Gastroesophageal sphincter (tissue), 4 donors: Measurements from ENCODE around the gene DMKN. TPM values are rescaled to one million over a fixed set of nuclear protein-coding genes. Genes with fewer than 3 reads are reported as not detected.
"Not testable (repeated sequence)": the region's sequence is repeated elsewhere in the genome, so short reads cannot be mapped to it uniquely, and the experiment has no call there.

Experiments used
- ATAC-seq: fragments of 150-250 bp; one replicate; pipeline ENCODE4 v1.9.1; 2016; ENCODE audit warnings: mild to moderate bottlenecking, moderate library complexity
- H3K27ac ChIP-seq, 4 donors: fragments of 200-600 bp; sonication (generic) in 3 of 4; 1 replicate in 3 of 4; 2 replicates in 1 of 4; pipeline ENCODE4 v1.5.1; 2016 to 2019
- H3K27me3 ChIP-seq: fragments of 200-600 bp; sonication (generic); one replicate; pipeline ENCODE4 v1.5.1; 2019
- H3K36me3 ChIP-seq, 2 donors: fragments of 200-600 bp; sonication (generic); one replicate each; pipeline ENCODE4 v1.5.1; 2019; ENCODE audit warnings: control low read depth in 1 of 2
- H3K4me1 ChIP-seq, 3 donors: fragments of 200-600 bp; sonication (generic); 1 replicate in 2 of 3; 2 replicates in 1 of 3; pipeline ENCODE4 v1.5.1; 2016 to 2019; ENCODE audit warnings: control low read depth in 2 of 3
- H3K4me3 ChIP-seq, 2 donors: fragments of 200-600 bp; sonication (generic); one replicate each; pipeline ENCODE4 v1.5.1; 2019; ENCODE audit warnings: mild to moderate bottlenecking in 1 of 2, moderate library complexity in 1 of 2
- H3K9me3 ChIP-seq, 3 donors: fragments of 200-600 bp; sonication (generic); one replicate each; pipeline ENCODE4 v1.5.1; 2017 to 2019; ENCODE audit warnings: control low read depth in 2 of 3
- CTCF ChIP-seq, 4 experiments: fragments of 200-600 bp in 2 of 4; fragments of 450-650 bp in 2 of 4; sonication (generic) in 1 of 4; IDR thresholded peaks; one replicate each; pipeline ENCODE4 v1.5.1; 2017 to 2019; ENCODE audit warnings: antibody characterized with exemption in 4 of 4, mild to moderate bottlenecking in 2 of 4, moderate library complexity in 2 of 4
- EP300 ChIP-seq: sonication (generic); formaldehyde crosslinking; IDR thresholded peaks from one replicate; pipeline ENCODE4 v1.6.1; 2017; ENCODE audit warnings: antibody characterized with exemption, mild to moderate bottlenecking
- POLR2A ChIP-seq, 2 donors: fragments of 450-650 bp; IDR thresholded peaks; one replicate each; pipeline ENCODE4 v1.6.1; 2017; ENCODE audit warnings: antibody characterized with exemption in 2 of 2, mild to moderate bottlenecking in 2 of 2, moderate library complexity in 1 of 2
- POLR2AphosphoS5 ChIP-seq: sonication (generic); formaldehyde crosslinking; IDR thresholded peaks from one replicate; pipeline ENCODE4 v1.6.1; 2017; ENCODE audit warnings: antibody characterized with exemption
- WGBS, 2 donors: methylation state at CpG; one replicate each; pipeline ENCODE4 v1.1.5; 2018; ENCODE audit warnings: low coverage in 1 of 2; 5-methylcytosine and 5-hydroxymethylcytosine counted together
- total RNA-seq, 4 donors: library from RNA; depleted of rRNA; stranded (reverse); fragments of >200 nt; gene quantifications; one replicate each; pipeline ENCODE4 v1.1.0, GENCODE V29; 2016

DMKN gene
- total RNA-seq, 4 donors from 2014 or later = 5.6 to 20.0 (median 9.0) TPM

GRCh38 chr19:35476149-35476548 is 37.3 kb downstream of the DMKN start:
- no peaks in the 10 kb centered on the region for H3K36me3 ChIP-seq
- peaks cover 5% of the 10 kb centered on the region for H3K27me3 ChIP-seq
- no peaks in the 10 kb centered on the region for H3K4me1 ChIP-seq
- no peak overlapping the region for H3K4me3 ChIP-seq
- no peak for ATAC-seq
- TF ChIP-seq EP300 = no peak
- TF ChIP-seq POLR2A (IDR thresholded peaks at IDR 0.05) = no peak
- no peak for TF ChIP-seq POLR2AphosphoS5
- TF ChIP-seq CTCF (IDR thresholded peaks at IDR 0.05) = no peak
- H3K9me3 ChIP-seq = no peaks in the 10 kb centered on the region
- H3K27ac ChIP-seq = no peak overlapping the region
- WGBS, 2 donors = 37 to 41% methylated on average over 4 of the region's 4 CpGs

- H3K27ac ChIP-seq, H3K27me3 ChIP-seq, H3K4me1 ChIP-seq, H3K36me3 ChIP-seq, H3K4me3 ChIP-seq, ATAC-seq, H3K9me3 ChIP-seq: not testable (repeated sequence)
- 77 to 97% methylated on average over 4 to 5 of the region's 7 CpGs for WGBS, 2 donors
Observed at GRCh38 chr19:35474594-35474993, 38.9 kb downstream of the DMKN start.

- Histone ChIP-seq H3K9me3 (no peaks in the 10 kb centered on the region), H3K27me3 (peaks cover 5% of the 10 kb centered on the region), H3K36me3 (no peaks in the 10 kb centered on the region), H3K4me3 (no peak overlapping the region), H3K27ac (no peak overlapping the region), H3K4me1 (no peaks in the 10 kb centered on the region)
- WGBS, 2 donors = 94 to 99% methylated on average over 5 to 9 of the region's 14 CpGs
- no peak for TF ChIP-seq POLR2AphosphoS5
- no peak for TF ChIP-seq CTCF (IDR thresholded peaks at IDR 0.05)
- no peak for TF ChIP-seq EP300
- no peak for TF ChIP-seq POLR2A (IDR thresholded peaks at IDR 0.05)
- ATAC-seq = no peak
Observed at GRCh38 chr19:35474104-35474503, 39.3 kb downstream of the DMKN start.

- H3K4me3 ChIP-seq = no peak overlapping the region
- H3K9me3 ChIP-seq = no peaks in the 10 kb centered on the region
- no peak for ATAC-seq
- peaks cover 24% of the 10 kb centered on the region for H3K27me3 ChIP-seq
- no peaks in the 10 kb centered on the region for H3K36me3 ChIP-seq
- TF ChIP-seq EP300 = no peak
- no peak for TF ChIP-seq POLR2A (IDR thresholded peaks at IDR 0.05)
- no peak for TF ChIP-seq CTCF (IDR thresholded peaks at IDR 0.05)
- WGBS, 2 donors = 72 to 82% methylated on average over 5 of the region's 8 CpGs
- no peak overlapping the region for H3K27ac ChIP-seq
- no peaks in the 10 kb centered on the region for H3K4me1 ChIP-seq
Observed at GRCh38 chr19:35471946-35472345, 41.5 kb downstream of the DMKN start.

GRCh38 chr19:35471075-35471474 is 42.4 kb downstream of the DMKN start:
- WGBS, 2 donors = 90% methylated on average over 3 of the region's 4 CpGs; no CpG with 5 or more reads in 1 of the 2 donors
- H3K27ac ChIP-seq, ATAC-seq, H3K4me1 ChIP-seq, H3K4me3 ChIP-seq, H3K9me3 ChIP-seq, H3K36me3 ChIP-seq: not testable (repeated sequence)
- H3K27me3 ChIP-seq = peaks cover 27% of the 10 kb centered on the region

GRCh38 chr19:35470128-35470527 is 43.3 kb downstream of the DMKN start:
- WGBS, 2 donors = 83 to 87% methylated on average over 5 to 7 of the region's 7 CpGs
- ATAC-seq = no peak
- H3K4me3 ChIP-seq = no peak overlapping the region

GRCh38 chr19:35468637-35469036 is 44.8 kb downstream of the DMKN start:
- 20% methylated on average over 1 of the region's 2 CpGs; no CpG with 5 or more reads in 1 of the 2 donors for WGBS, 2 donors
- no peak for ATAC-seq
- H3K4me3 ChIP-seq = no peak overlapping the region
- no peaks in the 10 kb centered on the region for H3K36me3 ChIP-seq
- peaks cover 33% of the 10 kb centered on the region for H3K27me3 ChIP-seq
- no peaks in the 10 kb centered on the region for H3K4me1 ChIP-seq
- TF ChIP-seq CTCF (IDR thresholded peaks at IDR 0.05) = peak in 2 of 4 experiments; percentile 27 to 45
- no peak for TF ChIP-seq POLR2A (IDR thresholded peaks at IDR 0.05)
- H3K27ac ChIP-seq = no peak overlapping the region
- H3K9me3 ChIP-seq = no peaks in the 10 kb centered on the region

More at GRCh38 chr19:35470128-35470527, 43.3 kb downstream of the DMKN start:
- Histone ChIP-seq H3K27me3 (peaks cover 29% of the 10 kb centered on the region), H3K36me3 (no peaks in the 10 kb centered on the region), H3K27ac (no peak overlapping the region), H3K9me3 (no peaks in the 10 kb centered on the region), H3K4me1 (no peaks in the 10 kb centered on the region)
- no peak for TF ChIP-seq POLR2A (IDR thresholded peaks at IDR 0.05)
